A375 (cell line): Measurements from ENCODE around the gene PDZRN4. TPM values are rescaled to one million over a fixed set of nuclear protein-coding genes. Genes with fewer than 3 reads are reported as not detected.

Experiments
- total RNA-seq: library from RNA; depleted of rRNA; stranded (reverse); fragments of >200 nt; shearing (Covaris generic); gene quantifications from 2 replicates; pipeline ENCODE4 v1.2.3, GENCODE V29; 2014; rRNA removed

Gene PDZRN4
- total RNA-seq, result not detected in 2 replicates

DNA sequence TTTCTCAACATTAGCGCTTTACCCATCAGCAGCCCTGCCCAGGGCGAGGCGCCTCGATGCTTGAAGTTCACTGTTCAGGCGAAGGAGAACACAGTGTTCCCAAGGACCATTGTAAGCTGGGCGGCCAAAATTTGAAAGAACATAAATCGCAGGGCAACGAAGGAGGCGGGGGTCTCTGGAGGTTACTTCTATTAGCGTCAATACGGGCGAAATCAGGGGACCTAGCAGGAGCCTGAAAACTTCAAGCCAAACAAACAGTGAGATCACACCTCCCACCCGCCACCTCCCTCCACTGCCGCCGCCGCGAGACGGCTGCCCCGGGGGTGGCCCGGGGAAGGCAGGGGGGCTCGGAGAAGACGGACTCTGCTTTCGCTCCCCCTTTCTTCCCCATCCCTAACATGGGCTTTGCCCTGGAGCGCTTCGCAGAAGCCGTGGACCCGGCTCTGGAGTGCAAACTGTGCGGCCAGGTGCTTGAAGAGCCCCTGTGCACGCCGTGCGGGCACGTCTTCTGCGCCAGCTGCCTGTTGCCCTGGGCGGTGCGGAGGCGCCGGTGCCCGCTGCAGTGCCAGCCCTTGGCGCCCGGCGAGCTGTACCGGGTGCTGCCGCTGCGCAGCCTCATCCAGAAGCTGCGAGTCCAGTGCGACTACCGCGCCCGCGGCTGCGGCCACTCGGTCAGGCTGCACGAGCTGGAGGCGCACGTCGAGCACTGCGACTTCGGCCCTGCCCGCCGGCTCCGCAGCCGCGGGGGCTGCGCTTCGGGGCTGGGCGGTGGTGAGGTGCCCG, at the start of gene PDZRN4:
Gene PDZRN4 (plus strand): TSS at position 263 of the 783 bp plus-strand sequence.

